SIG-M5 treated with dmso at 0.1 percent for 504 hours (cell line): ENCODE results near the gene PODN.

Experiments used
- DNase-seq: peaks from one replicate; lab custom pipeline; 2025; ENCODE audit not compliant: unreplicated experiment; lab: John Stamatoyannopoulos, UW

Gene PODN

GRCh38 chr1:53049574-53049967 lies 12.4 kb upstream of the PODN start:
- DNase-seq, result no peak

- DNase-seq, result no peak
These were observed 11.7 kb upstream of the PODN start for GRCh38 chr1:53050310-53050709.

- no peak for DNase-seq
These were observed 10.3 kb upstream of the PODN start for GRCh38 chr1:53051676-53052075.

- DNase-seq, result no peak
These were observed 4.9 kb upstream of the PODN start for GRCh38 chr1:53057127-53057526.

- DNase-seq, result no peak
These were observed 1.4 kb upstream of the PODN start for GRCh38 chr1:53060579-53060978.

- DNase-seq, result no peak
These were observed 722 bp upstream of the PODN start for GRCh38 chr1:53061123-53061858.

GRCh38 chr1:53062708-53063591 lies 937 bp downstream of the PODN start:
- no peak for DNase-seq

- no peak for DNase-seq
These were observed 1.9 kb downstream of the PODN start for GRCh38 chr1:53063744-53064515.

GRCh38 chr1:53065391-53065790 lies 3.4 kb downstream of the PODN start:
- no peak for DNase-seq

- DNase-seq, result no peak
These were observed 4.5 kb downstream of the PODN start for GRCh38 chr1:53066488-53066887.

- no peak for DNase-seq
These were observed 5.1 kb downstream of the PODN start for GRCh38 chr1:53066891-53067738.

GRCh38 chr1:53067886-53068285 lies 5.9 kb downstream of the PODN start:
- DNase-seq, result no peak

GRCh38 chr1:53068314-53069099 lies 6.5 kb downstream of the PODN start:
- no peak for DNase-seq

- DNase-seq, result no peak
These were observed 7.3 kb downstream of the PODN start for GRCh38 chr1:53069265-53069662.

GRCh38 chr1:53069663-53070327 lies 7.8 kb downstream of the PODN start:
- no peak for DNase-seq

GRCh38 chr1:53070621-53071020 lies 8.6 kb downstream of the PODN start:
- DNase-seq, result no peak

GRCh38 chr1:53071167-53071865 lies 9.3 kb downstream of the PODN start:
- no peak for DNase-seq

- DNase-seq, result no peak
These were observed 9.9 kb downstream of the PODN start for GRCh38 chr1:53071915-53072314.

- no peak for DNase-seq
These were observed 11.3 kb downstream of the PODN start for GRCh38 chr1:53073287-53073686.
